ENCODE results near the gene TP53I13.

DNA sequence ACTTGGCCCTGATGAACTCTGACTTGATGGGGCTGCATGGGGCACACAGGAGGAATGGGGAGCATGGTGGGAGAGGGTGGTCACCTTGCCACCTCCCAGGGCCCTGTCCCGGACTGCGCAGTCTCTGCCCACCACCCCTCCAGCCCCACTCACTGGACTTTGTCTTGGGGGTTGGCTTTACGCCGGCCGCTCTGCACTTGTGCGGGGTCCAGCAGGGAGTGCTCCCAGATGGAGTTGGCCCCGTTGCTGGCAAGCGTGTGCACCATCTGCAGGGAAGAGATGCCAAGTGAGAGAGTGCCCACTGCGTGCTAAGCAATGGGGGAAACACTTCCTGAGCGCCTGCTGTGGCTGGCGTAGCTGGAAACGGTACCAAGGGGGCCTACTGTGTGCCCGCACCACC is 14.3 kb downstream of the TP53I13 start:
- TF ChIP-seq, protein P1, sequence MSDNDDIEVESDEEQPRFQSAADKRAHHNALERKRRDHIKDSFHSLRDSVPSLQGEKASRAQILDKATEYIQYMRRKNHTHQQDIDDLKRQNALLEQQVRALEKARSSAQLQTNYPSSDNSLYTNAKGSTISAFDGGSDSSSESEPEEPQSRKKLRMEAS (IDR thresholded peaks at IDR 0.05; ENCODE audit: insufficient read depth, insufficient read length), result no peak
- TF ChIP-seq EZH2 (IDR thresholded peaks at IDR 0.05; ENCODE audit: borderline replicate concordance, low read depth, low read length, severe bottlenecking) (no peak), POLR2A (IDR thresholded peaks at IDR 0.05; ENCODE audit: low read depth, low read length) (no peak), JUN (IDR thresholded peaks at IDR 0.05; ENCODE audit: borderline replicate concordance, insufficient read depth, insufficient read length, low read depth) (no peak)
- TF ChIP-seq, protein P2, sequence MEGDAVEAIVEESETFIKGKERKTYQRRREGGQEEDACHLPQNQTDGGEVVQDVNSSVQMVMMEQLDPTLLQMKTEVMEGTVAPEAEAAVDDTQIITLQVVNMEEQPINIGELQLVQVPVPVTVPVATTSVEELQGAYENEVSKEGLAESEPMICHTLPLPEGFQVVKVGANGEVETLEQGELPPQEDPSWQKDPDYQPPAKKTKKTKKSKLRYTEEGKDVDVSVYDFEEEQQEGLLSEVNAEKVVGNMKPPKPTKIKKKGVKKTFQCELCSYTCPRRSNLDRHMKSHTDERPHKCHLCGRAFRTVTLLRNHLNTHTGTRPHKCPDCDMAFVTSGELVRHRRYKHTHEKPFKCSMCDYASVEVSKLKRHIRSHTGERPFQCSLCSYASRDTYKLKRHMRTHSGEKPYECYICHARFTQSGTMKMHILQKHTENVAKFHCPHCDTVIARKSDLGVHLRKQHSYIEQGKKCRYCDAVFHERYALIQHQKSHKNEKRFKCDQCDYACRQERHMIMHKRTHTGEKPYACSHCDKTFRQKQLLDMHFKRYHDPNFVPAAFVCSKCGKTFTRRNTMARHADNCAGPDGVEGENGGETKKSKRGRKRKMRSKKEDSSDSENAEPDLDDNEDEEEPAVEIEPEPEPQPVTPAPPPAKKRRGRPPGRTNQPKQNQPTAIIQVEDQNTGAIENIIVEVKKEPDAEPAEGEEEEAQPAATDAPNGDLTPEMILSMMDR (IDR thresholded peaks at IDR 0.05; ENCODE audit: extremely low read depth in 1 of 2, insufficient read depth in 1 of 2, low read depth in 1 of 2, low read length in 2 of 2), result no peak
